HG03521 (cell line): ENCODE data around the gene MKLN1.
"Not testable (repeated sequence)": the region's sequence is repeated elsewhere in the genome, so short reads cannot be mapped to it uniquely, and the experiment has no call there.

ENCODE experiments used
- ATAC-seq: cut with Tn5 transposase; IDR thresholded peaks from one replicate; pipeline ENCODE4 v1.9.1; 2021; ENCODE audit warnings: mild to moderate bottlenecking, moderate library complexity; ENCODE audit not compliant: unreplicated experiment

Gene MKLN1

GRCh38 chr7:131511774-131512535 lies 184.3 kb downstream of the MKLN1 start:
- no peak for ATAC-seq

GRCh38 chr7:131513245-131514061 lies 185.8 kb downstream of the MKLN1 start:
- peak; percentile 97 for ATAC-seq

- not testable (repeated sequence) for ATAC-seq
These were observed 187.8 kb downstream of the MKLN1 start for GRCh38 chr7:131515471-131515870.

- no peak for ATAC-seq
These were observed 189.7 kb downstream of the MKLN1 start for GRCh38 chr7:131517218-131517923.

- no peak for ATAC-seq
These were observed 190.9 kb downstream of the MKLN1 start for GRCh38 chr7:131518626-131519025.

- no peak for ATAC-seq
These were observed 194.0 kb downstream of the MKLN1 start for GRCh38 chr7:131521651-131522163.

- ATAC-seq: no peak
These were observed 194.8 kb downstream of the MKLN1 start for GRCh38 chr7:131522325-131522930.

- ATAC-seq: no peak
These were observed 196.4 kb downstream of the MKLN1 start for GRCh38 chr7:131524115-131524514.

- no peak for ATAC-seq
These were observed 197.0 kb downstream of the MKLN1 start for GRCh38 chr7:131524703-131525102.

GRCh38 chr7:131525820-131526219 lies 198.1 kb downstream of the MKLN1 start:
- ATAC-seq: no peak

- ATAC-seq: no peak
These were observed 199.8 kb downstream of the MKLN1 start for GRCh38 chr7:131527456-131527855.

- ATAC-seq: no peak
These were observed 201.5 kb downstream of the MKLN1 start for GRCh38 chr7:131529179-131529578.

- ATAC-seq: no peak
These were observed 201.9 kb downstream of the MKLN1 start for GRCh38 chr7:131529617-131530016.

- ATAC-seq: no peak
These were observed 202.5 kb downstream of the MKLN1 start for GRCh38 chr7:131530137-131530536.

GRCh38 chr7:131532570-131533091 lies 205.0 kb downstream of the MKLN1 start:
- ATAC-seq: no peak

GRCh38 chr7:131533151-131533559 lies 205.5 kb downstream of the MKLN1 start:
- no peak for ATAC-seq

- ATAC-seq: no peak
These were observed 206.2 kb downstream of the MKLN1 start for GRCh38 chr7:131533566-131534561.

GRCh38 chr7:131536361-131536849 lies 208.7 kb downstream of the MKLN1 start:
- no peak for ATAC-seq

- ATAC-seq: no peak
These were observed 209.9 kb downstream of the MKLN1 start for GRCh38 chr7:131537571-131537978.
